Omental fat pad (tissue), 4 donors: ENCODE data around the gene ARHGEF12. TPM values are rescaled to one million over a fixed set of nuclear protein-coding genes. Genes with fewer than 3 reads are reported as not detected.
"Not testable (repeated sequence)": the region's sequence is repeated elsewhere in the genome, so short reads cannot be mapped to it uniquely, and the experiment has no call there.

Experiments
- ATAC-seq: fragments of 150-250 bp; one replicate; pipeline ENCODE4 v1.9.1; 2016; ENCODE audit warnings: mild to moderate bottlenecking, moderate library complexity; ENCODE audit not compliant: low FRiP score
- DNase-seq: peaks from one replicate; pipeline ENCODE4 v3.0.0-alpha.2; 2019; ENCODE audit warnings: low spot score
- total RNA-seq, 4 donors: library from RNA; depleted of rRNA; stranded (reverse); fragments of >200 nt; gene quantifications; one replicate each; pipeline ENCODE4 v1.1.0, GENCODE V29; 2016
- TF ChIP-seq, protein P1 (sequence below), 3 donors: fragments of 450-650 bp; IDR thresholded peaks; one replicate each; pipeline ENCODE4 v1.5.1; 2016 to 2017; ENCODE audit warnings: antibody characterized with exemption in 3 of 3, mild to moderate bottlenecking in 3 of 3, moderate library complexity in 2 of 3

The ARHGEF12 gene
- total RNA-seq, 4 donors from 2014 or later: 69.8 to 137 (median 75.2) TPM

- ATAC-seq (no peak), DNase-seq (no peak)
- TF ChIP-seq, protein P1, sequence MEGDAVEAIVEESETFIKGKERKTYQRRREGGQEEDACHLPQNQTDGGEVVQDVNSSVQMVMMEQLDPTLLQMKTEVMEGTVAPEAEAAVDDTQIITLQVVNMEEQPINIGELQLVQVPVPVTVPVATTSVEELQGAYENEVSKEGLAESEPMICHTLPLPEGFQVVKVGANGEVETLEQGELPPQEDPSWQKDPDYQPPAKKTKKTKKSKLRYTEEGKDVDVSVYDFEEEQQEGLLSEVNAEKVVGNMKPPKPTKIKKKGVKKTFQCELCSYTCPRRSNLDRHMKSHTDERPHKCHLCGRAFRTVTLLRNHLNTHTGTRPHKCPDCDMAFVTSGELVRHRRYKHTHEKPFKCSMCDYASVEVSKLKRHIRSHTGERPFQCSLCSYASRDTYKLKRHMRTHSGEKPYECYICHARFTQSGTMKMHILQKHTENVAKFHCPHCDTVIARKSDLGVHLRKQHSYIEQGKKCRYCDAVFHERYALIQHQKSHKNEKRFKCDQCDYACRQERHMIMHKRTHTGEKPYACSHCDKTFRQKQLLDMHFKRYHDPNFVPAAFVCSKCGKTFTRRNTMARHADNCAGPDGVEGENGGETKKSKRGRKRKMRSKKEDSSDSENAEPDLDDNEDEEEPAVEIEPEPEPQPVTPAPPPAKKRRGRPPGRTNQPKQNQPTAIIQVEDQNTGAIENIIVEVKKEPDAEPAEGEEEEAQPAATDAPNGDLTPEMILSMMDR (IDR thresholded peaks at IDR 0.05): no peak
Measured at GRCh38 chr11:120499088-120499487, 162.9 kb downstream of the ARHGEF12 start.

GRCh38 chr11:120499859-120500258, 163.6 kb downstream of the ARHGEF12 start:
- TF ChIP-seq, protein P1 (IDR thresholded peaks at IDR 0.05): no peak
- ATAC-seq (no peak), DNase-seq (no peak)

DNA sequence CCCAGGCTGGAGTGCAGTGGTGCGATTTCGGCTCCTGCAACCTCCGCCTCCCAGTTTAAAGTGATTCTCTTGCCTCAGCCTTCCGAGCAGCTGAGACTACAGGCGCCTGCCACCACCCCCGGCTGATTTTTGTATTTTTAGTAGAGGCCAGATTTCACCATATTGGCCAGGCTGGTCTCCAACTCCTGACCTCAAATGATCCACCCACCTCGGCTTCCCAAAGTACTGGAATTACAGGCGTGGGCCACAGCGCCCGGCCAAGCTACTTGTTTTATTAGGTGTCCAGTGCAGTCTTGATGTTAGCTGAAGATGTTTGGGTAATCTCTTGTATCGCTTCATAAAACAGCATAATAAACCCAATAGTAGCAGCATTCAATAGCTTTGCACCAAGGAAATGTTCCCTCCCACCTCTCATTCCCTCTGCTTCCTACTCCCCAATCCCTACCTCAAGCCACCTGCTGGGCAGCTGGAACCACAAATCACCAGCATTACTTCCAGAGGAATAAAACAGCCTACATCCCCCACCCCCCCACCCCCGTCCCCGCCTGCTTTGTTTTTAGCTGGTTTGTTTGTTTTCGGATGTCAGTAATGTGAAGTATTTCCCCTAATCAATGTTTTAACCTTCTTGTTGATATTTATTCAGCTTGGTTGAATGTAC, 164.3 kb downstream of the ARHGEF12 start:
- ATAC-seq (no peak), DNase-seq (no peak)
- TF ChIP-seq, protein P1 (IDR thresholded peaks at IDR 0.05): no peak

DNA sequence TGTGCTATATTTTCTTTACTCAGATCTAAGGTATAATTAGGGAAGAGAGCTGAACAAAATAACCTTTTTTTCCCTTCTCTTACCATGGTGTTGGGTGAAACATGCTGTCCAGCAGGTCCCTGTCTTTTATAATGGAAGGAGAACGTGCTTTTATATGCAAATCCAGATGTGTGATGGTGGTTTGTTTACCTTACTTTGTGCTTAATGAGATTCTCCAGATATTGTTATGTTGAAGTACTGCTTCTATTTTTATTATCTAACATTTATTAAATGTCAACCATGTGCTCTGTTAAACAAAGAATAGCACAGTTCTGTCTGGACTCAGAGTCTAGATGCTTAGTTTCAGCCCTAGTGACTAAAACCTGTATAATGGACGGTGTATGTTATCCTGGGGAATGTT, 165.2 kb downstream of the ARHGEF12 start:
- ATAC-seq: no peak
- TF ChIP-seq, protein P1 (IDR thresholded peaks at IDR 0.05): no peak
- DNase-seq: no peak

GRCh38 chr11:120501976-120502755, 166.0 kb downstream of the ARHGEF12 start:
- DNase-seq: no peak
- TF ChIP-seq, protein P1 (IDR thresholded peaks at IDR 0.05): no peak
- ATAC-seq: no peak

DNA sequence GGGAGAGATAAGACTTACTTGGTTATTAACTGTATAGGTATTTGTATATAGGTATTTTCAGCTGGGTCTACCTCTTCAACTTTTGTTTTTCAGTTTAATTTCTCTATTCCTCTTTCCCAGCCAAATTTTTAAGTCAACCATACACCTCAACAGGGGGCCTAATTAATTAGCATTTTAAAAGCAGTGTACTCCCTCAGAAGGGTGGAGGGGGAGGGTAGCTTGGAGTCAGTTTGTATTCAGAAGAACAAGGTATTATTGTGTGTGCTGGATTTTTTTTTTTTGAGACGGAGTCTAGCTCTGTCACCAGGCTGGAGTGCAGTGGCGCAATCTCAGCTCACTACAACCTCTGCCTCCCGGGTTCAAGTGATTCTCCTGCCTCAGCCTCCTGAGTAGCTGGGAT, 167.3 kb downstream of the ARHGEF12 start:
- ATAC-seq, DNase-seq: not testable (repeated sequence)

GRCh38 chr11:120505801-120506425, 169.7 kb downstream of the ARHGEF12 start:
- ATAC-seq: no peak
- TF ChIP-seq, protein P1 (IDR thresholded peaks at IDR 0.05): no peak
- no peak for DNase-seq
